ENCODE results near the gene TEX51.

TEX51 gene

DNA sequence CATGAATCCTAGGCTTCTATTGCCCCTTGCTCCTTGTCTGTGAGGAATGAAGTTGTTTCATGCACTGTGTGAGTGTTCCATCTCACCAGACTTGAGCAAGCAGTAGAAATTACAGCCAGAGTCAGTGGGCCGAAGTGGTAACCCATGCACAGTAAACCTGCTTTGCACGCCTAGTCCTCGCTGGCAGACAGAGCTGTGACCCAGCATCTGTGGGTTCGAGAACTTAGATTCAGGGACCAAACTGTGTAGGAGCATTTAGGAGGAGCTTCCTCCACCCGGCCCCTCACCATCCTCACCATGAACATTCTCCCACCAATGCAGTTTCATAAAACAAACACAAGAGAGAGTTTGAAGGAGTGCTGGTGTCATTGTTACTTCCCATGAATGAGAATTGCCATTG is 21.6 kb upstream of the TEX51 start:
- H3K27ac ChIP-seq = no peak overlapping the region
- TF ChIP-seq, protein P1, sequence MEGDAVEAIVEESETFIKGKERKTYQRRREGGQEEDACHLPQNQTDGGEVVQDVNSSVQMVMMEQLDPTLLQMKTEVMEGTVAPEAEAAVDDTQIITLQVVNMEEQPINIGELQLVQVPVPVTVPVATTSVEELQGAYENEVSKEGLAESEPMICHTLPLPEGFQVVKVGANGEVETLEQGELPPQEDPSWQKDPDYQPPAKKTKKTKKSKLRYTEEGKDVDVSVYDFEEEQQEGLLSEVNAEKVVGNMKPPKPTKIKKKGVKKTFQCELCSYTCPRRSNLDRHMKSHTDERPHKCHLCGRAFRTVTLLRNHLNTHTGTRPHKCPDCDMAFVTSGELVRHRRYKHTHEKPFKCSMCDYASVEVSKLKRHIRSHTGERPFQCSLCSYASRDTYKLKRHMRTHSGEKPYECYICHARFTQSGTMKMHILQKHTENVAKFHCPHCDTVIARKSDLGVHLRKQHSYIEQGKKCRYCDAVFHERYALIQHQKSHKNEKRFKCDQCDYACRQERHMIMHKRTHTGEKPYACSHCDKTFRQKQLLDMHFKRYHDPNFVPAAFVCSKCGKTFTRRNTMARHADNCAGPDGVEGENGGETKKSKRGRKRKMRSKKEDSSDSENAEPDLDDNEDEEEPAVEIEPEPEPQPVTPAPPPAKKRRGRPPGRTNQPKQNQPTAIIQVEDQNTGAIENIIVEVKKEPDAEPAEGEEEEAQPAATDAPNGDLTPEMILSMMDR (conservative IDR thresholded peaks at IDR 0.05) = no peak
- TF ChIP-seq ZFX (IDR thresholded peaks at IDR 0.05) = no peak

DNA sequence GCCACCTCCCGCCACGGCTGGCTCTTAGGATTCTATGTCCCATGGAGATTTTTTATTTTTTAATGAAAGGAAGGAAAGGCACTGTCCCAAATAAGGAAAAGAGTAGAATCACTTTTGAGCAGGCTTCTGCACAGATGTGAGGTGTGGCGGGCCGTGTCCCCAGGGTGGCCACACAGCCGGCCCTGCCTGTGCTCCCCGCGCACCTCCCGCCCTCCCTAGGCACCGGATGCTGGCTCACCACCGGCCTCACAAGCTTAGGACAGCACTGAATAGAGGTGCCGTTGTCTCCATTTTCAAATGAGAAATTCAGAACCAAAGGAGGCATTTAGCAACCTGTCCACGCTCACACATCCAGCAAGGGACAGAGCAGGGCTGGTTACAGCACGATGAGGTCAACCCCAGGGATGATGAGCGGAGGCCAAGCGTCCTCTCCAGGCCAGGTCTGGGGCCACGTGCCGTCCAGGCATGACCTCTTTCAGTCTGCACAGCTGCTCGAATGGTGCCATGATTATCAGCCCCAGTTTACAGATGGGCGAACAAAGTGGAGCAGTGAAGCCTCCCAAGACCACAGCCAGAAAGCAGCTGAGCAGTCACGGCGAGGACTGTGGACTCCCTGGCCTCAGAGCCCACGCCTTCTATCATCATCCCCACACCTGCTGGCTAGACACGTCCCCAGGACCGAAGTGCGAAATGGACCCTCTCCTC is 20.7 kb upstream of the TEX51 start:
- no peak for TF ChIP-seq ZFX (IDR thresholded peaks at IDR 0.05)
- TF ChIP-seq, protein P1 (conservative IDR thresholded peaks at IDR 0.05) = no peak
- no peak overlapping the region for H3K27ac ChIP-seq

GRCh38 chr2:126878601-126879000 is 20.1 kb upstream of the TEX51 start:
- TF ChIP-seq ZFX (IDR thresholded peaks at IDR 0.05) = no peak
- TF ChIP-seq, protein P1 (conservative IDR thresholded peaks at IDR 0.05) = no peak
- no peak overlapping the region for H3K27ac ChIP-seq

DNA sequence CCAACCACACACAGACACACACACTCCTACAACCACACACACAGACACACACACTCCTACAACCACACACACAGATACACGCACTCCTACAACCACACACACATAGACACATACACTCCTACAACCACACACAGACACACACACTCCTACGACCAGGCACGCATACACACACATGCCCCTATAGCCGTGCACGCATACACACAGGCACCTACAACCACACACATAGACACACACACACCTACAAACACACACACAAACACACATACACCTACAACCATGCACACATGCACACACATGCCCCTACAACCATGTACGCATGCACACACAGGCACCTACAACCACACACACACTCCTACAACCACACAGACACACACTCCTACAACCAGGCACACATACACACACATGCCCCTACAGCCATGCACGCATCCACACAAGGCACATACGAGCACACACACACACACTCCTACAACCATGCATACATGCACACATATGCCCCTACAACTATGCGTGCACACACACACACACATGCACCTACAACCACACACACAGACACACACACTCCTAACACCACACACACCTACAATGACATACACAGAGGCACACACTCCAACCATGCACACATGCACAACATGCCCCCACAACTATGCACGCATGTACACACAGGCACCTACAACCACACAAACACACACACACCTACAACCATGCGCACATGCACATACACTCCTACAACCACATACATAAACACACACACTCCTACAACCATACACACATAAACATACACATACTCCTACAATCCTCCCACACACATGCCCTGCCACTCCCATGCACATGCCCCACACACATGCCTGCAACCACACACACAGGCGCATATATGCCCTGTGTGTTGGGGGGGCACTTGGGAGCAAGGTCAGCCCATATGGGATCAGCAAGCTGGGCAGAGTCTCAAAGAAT is 19.1 kb upstream of the TEX51 start:
- no peak overlapping the region for H3K27ac ChIP-seq
- TF ChIP-seq ZFX (IDR thresholded peaks at IDR 0.05) = no peak
- TF ChIP-seq, protein P1 (conservative IDR thresholded peaks at IDR 0.05) = no peak

GRCh38 chr2:126880324-126880723 is 18.4 kb upstream of the TEX51 start:
- no peak overlapping the region for H3K27ac ChIP-seq
- TF ChIP-seq ZFX (IDR thresholded peaks at IDR 0.05) = no peak
- TF ChIP-seq, protein P1 (conservative IDR thresholded peaks at IDR 0.05) = no peak

- TF ChIP-seq, protein P1 (conservative IDR thresholded peaks at IDR 0.05) = no peak
- no peak for TF ChIP-seq ZFX (IDR thresholded peaks at IDR 0.05)
- no peak overlapping the region for H3K27ac ChIP-seq
These were observed 17.9 kb upstream of the TEX51 start for GRCh38 chr2:126880817-126881216.

DNA sequence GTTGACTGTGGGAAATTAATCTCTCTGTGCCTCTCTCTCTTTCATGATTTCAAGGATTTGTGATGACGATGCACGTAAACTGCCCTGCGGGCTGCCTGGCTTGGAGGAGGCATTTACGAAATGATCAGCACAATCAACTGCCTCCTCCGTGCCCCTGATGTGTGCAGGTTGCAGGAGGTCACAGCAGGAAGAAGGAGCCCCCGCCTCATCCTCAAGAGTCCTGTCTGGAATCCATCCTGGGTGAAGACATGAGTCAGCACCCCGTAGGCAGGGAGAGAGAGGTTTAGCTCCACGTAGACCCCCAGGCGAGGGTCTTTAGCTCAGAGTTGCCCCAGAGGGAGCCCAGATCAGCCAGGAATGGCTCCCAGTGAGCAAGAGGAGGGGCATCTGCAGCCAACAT is 17.1 kb upstream of the TEX51 start:
- H3K27ac ChIP-seq = no peak overlapping the region
- no peak for TF ChIP-seq ZFX (IDR thresholded peaks at IDR 0.05)
- TF ChIP-seq, protein P1 (conservative IDR thresholded peaks at IDR 0.05) = no peak

All from C4-2B (cell line).